GM12873 (cell line): ENCODE data around the gene TP63.

Experiments used
- TF ChIP-seq, protein P1 (sequence below): IDR thresholded peaks from 2 replicates; pipeline ENCODE4 v1.5.1; 2012; ENCODE audit warnings: low read depth, mild to moderate bottlenecking, moderate library complexity, low read length, control low read depth; ENCODE audit not compliant: insufficient read depth; ENCODE audit errors: missing control alignments

Gene TP63

GRCh38 chr3:189606774-189607173, 24.4 kb upstream of the TP63 start:
- TF ChIP-seq, protein P1, sequence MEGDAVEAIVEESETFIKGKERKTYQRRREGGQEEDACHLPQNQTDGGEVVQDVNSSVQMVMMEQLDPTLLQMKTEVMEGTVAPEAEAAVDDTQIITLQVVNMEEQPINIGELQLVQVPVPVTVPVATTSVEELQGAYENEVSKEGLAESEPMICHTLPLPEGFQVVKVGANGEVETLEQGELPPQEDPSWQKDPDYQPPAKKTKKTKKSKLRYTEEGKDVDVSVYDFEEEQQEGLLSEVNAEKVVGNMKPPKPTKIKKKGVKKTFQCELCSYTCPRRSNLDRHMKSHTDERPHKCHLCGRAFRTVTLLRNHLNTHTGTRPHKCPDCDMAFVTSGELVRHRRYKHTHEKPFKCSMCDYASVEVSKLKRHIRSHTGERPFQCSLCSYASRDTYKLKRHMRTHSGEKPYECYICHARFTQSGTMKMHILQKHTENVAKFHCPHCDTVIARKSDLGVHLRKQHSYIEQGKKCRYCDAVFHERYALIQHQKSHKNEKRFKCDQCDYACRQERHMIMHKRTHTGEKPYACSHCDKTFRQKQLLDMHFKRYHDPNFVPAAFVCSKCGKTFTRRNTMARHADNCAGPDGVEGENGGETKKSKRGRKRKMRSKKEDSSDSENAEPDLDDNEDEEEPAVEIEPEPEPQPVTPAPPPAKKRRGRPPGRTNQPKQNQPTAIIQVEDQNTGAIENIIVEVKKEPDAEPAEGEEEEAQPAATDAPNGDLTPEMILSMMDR = no peak

DNA sequence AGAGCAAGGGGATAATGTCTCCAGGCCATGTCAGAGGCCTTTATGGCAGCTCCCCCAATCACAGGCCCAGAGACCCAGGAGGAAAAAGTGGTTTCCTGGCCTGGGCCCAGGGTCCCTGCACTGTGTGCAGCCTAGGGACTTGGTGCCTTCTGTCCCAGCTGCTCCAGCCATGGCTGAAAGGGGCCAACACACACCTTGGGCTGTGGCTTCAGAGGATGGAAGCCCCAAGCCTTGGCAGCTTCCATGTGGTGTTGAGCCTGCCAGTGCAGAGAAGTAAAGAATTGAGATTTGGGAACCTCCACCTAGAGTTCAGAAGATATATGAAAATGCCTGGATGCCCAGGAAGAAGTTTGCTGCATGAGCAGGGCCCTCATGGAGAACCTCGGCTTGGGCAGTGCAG, 18.1 kb upstream of the TP63 start:
- TF ChIP-seq, protein P1 = no peak

DNA sequence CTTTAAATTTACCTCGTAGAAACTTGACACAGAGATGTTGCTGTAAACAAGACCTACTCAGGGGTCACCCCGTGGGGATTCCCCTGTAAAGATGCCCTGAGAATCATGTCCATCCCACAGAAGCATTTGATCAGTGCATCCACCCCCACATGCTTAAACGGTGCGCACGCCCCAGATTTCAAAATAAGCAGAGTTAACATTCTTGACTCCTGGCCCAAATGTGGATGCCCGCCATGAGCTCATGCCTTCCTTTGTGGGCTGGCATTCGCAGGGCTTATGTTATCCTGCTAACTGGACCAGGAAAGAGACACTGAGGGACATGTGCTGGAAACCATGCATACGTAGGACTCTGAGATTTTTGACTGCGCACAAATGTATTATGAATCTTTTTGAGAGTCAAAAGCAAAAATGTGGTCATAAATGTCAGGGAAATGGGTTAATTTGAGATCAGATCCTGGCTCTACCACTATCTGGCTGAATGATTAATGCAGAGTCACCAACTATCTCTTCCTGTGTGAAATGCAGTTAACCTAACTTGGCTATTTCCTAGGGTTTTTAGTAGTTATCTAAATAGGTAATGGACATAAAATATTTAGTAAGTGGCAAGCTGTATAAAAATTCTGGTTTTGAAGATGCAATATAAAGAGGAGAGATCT, 9.1 kb upstream of the TP63 start:
- TF ChIP-seq, protein P1 = no peak

DNA sequence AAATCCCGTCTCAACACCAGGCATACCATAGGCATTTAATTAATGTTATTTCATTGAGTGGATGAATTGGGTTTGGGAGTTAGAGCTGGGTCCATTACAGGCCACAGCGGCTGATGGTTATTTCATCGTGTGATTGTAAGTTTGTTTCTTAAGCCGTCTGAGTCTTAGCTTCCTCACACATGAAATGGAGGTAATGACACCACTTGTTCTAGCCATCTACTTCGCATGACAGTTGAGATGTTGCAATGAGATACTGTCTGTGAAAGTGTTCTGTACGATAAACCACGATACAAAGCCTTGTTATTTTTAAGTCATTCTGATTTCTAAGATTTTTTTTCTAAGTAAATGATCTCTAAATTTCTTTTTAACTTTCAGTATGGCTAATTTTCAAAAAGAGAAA, 8.6 kb upstream of the TP63 start:
- TF ChIP-seq, protein P1 = no peak

DNA sequence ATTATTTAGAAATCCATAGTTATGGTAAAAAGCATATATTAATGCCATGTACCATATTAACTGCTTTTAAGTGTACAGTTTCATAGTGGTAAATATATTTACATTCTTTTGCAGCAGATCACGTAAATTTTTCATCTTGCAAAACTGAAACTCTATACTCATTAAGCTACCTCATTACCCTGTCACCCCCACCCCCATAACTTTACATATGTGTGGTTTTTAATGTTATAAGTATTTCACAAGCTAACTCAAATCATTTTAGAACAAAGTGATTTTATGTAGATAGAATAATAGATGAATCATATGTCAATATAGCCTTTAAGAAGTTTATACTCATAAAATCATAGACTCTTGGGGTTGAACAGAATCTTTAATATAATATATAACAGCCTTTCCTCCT, 7.1 kb upstream of the TP63 start:
- TF ChIP-seq, protein P1 = no peak

DNA sequence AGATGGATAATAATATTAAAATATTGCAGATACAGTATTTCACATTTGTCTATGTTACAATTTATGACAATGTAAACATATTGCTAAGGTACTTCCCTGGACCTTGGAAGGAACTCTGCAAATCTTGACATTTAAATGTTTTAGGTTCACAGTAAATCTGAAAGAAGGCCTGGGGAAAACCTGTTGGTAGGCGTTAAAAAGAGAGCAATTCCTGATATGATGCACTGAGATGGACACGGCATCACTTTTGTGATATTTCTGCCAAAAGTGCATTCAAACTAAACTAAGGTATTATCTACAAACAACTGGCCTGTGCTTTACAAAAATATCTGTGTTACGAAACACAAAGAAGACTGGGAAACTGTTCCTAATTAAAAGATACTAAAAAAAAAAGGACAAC, 6.1 kb upstream of the TP63 start:
- TF ChIP-seq, protein P1 = no peak

DNA sequence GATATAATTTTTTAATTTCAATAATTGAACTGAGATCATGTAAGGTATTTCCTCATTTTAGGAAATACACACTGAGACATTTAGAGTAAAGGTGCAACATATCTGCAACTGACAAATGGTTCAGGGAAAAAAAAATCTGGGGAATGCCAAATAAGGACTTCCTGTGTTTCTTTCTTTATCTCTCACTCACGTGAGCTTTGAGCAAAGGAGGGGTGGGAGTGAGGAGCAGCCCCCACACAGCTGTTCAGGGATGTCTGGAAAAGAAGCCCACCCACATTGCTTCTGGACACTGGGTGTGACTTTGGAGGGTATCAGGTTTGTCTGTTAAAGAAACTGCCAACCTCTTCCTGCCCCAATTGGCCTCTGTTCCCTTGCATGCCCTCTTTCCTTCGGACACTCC, 5.6 kb upstream of the TP63 start:
- TF ChIP-seq, protein P1 = no peak

DNA sequence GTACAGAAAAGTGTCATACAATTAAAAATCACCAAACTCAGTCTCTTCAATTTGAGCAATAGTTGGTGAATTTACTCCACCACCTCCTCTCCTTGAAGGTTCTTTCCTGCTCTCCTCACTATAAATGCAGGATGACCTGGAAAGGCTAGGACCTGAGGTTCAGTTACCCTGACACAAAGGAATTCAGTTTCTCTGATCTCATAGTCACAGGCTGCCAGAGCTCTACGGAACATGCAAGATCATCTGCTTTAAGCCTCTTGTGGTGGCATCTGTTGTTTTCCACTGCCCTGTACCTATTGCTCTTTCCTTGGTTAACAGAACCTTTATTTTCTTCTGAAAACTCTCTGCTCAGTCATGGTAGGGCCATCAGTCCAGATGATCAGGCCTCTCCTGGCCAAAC, 4.9 kb upstream of the TP63 start:
- TF ChIP-seq, protein P1 = no peak
